ENCODE measurements around the gene EPRS1. TPM values are rescaled to one million over a fixed set of nuclear protein-coding genes. Genes with fewer than 3 reads are reported as not detected.

The EPRS1 gene
- total and polyA plus RNA-seq, 2 of the 13 experiments (the other 11 are each of a cell fraction or from before 2014, with no cell fraction given) = 86.1 to 124 TPM

DNA sequence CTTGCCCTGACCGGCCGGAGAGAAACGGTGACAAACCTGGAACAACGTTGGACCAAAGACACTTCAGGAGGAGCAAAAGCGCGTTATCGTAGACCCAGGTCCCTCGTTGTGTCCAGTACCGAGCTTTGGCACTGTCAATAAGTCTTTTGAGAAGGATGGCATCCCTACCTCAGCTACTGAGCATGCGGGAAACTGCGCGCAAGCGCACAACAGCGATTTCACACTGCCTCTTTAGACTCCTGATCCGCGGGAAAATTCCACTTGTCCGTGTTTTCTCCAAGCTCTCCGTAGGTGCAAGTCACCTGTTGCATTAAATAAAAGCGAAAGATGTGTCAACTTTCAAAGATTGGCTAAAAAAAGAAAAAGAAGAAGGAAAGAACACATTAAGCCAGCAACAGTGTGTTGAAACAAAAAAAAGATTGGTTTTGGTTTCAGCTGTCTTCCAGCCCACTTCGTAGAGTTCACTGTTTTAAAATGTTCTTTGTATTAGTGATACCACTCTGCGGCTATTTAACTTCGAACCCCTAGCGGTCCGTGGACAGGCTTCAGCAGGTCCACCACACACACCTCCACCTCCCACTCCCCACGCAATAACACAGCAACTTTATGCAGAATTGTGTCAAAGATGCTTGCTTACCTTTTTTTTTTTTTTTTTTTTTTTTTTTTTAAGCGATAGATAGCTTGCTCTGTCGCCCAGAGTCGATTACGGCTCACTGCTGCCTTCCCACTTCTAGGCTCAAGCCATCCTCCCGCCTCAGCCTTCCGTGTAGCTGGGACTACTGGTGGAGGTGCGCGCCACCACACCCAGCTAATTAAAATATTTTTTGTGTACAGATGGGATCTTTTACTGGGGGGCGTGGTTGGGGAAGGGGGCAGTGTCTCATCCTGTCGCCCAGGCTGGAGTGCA, 43.6 kb upstream of the EPRS1 start, which contains the start of gene BPNT1 (continued):
- TF ChIP-seq ZNF414 (CRISPR knock-in tag; IDR thresholded peaks at IDR 0.05) (no peak), TCF7L2 (IDR thresholded peaks at IDR 0.05; ENCODE audit: low read depth, low read length) (no peak), ZFP37 (CRISPR knock-in tag; IDR thresholded peaks at IDR 0.05; ENCODE audit: borderline replicate concordance) (no peak), NR2F1 (CRISPR knock-in tag; IDR thresholded peaks at IDR 0.05) (no peak), NBN (conservative IDR thresholded peaks at IDR 0.05) (no peak), RARA (CRISPR knock-in tag; IDR thresholded peaks at IDR 0.05) (0 out of 2 replicates have a peak, but pooled peaks have one; percentile 22), MATR3 (CRISPR knock-in tag; IDR thresholded peaks at IDR 0.05) (no peak), RELA (CRISPR knock-in tag; IDR thresholded peaks at IDR 0.05) (no peak), NR2F2 (IDR thresholded peaks at IDR 0.05; ENCODE audit: borderline replicate concordance, low read depth) (0 out of 2 replicates have a peak, but pooled peaks have one; percentile 10), ZNF12 (CRISPR knock-in tag; IDR thresholded peaks at IDR 0.05) (no peak), HOXD1 (CRISPR knock-in tag; IDR thresholded peaks at IDR 0.05) (no peak), ZNF569 (CRISPR knock-in tag; IDR thresholded peaks at IDR 0.05; ENCODE audit: borderline replicate concordance) (no peak), ZNF441 (CRISPR knock-in tag; IDR thresholded peaks at IDR 0.05; ENCODE audit: borderline replicate concordance) (peak; percentile 60; the same call in 1 of the 2 replicates), ZNF775 (CRISPR knock-in tag; IDR thresholded peaks at IDR 0.05; ENCODE audit: borderline replicate concordance) (no peak), U2AF1 (optimal IDR thresholded peaks at IDR 0.05; ENCODE audit: low read depth, low read length) (no peak), ZKSCAN1 (IDR thresholded peaks at IDR 0.05; ENCODE audit: low read length) (no peak), SP4 (CRISPR knock-in tag; IDR thresholded peaks at IDR 0.05) (peak; percentile 82), ZNF264 (CRISPR knock-in tag; IDR thresholded peaks at IDR 0.05) (no peak), SOX6 (IDR thresholded peaks at IDR 0.05) (no peak), SOX6 (CRISPR knock-in tag; IDR thresholded peaks at IDR 0.05) (no peak; the same call in 1 of the 2 replicates), ZNF354B (CRISPR knock-in tag; IDR thresholded peaks at IDR 0.05) (no peak), CHD4 (IDR thresholded peaks at IDR 0.05; ENCODE audit: borderline replicate concordance, low read length) (no peak), ZNF777 (CRISPR knock-in tag; IDR thresholded peaks at IDR 0.05) (no peak), KDM3A (CRISPR knock-in tag; IDR thresholded peaks at IDR 0.05; ENCODE audit: low read depth) (no peak), DNMT3B (CRISPR knock-in tag; conservative IDR thresholded peaks at IDR 0.05) (no peak), SCMH1 (CRISPR knock-in tag; IDR thresholded peaks at IDR 0.05; ENCODE audit: borderline replicate concordance) (no peak), ZNF652 (CRISPR knock-in tag; IDR thresholded peaks at IDR 0.05; ENCODE audit: borderline replicate concordance, low read depth) (no peak), ZSCAN25 (CRISPR knock-in tag; IDR thresholded peaks at IDR 0.05) (no peak; the same call in 1 of the 2 replicates), TOE1 (CRISPR knock-in tag; IDR thresholded peaks at IDR 0.05) (no peak), MTF2 (CRISPR knock-in tag; IDR thresholded peaks at IDR 0.05; ENCODE audit: borderline replicate concordance) (no peak), ZMYM3 (CRISPR knock-in tag; IDR thresholded peaks at IDR 0.05) (0 out of 2 replicates have a peak, but pooled peaks have one; percentile 19)
- TF ChIP-seq, protein P1, sequence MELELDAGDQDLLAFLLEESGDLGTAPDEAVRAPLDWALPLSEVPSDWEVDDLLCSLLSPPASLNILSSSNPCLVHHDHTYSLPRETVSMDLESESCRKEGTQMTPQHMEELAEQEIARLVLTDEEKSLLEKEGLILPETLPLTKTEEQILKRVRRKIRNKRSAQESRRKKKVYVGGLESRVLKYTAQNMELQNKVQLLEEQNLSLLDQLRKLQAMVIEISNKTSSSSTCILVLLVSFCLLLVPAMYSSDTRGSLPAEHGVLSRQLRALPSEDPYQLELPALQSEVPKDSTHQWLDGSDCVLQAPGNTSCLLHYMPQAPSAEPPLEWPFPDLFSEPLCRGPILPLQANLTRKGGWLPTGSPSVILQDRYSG (CRISPR knock-in tag; IDR thresholded peaks at IDR 0.05) = no peak
